K562 (cell line): Measurements from ENCODE around the gene SERPINE1. TPM values are rescaled to one million over a fixed set of nuclear protein-coding genes. Genes with fewer than 3 reads are reported as not detected.

Experiments
- AFF4 ChIP-seq: sonication (generic); formaldehyde crosslinking; IDR thresholded peaks from 2 replicates; pipeline ENCODE4 v1.8.0; 2023; ENCODE audit warnings: mild to moderate bottlenecking, missing genetic modification reagents
- BRD9 ChIP-seq: fragments of 450-650 bp; IDR thresholded peaks from 2 replicates; pipeline ENCODE4 v1.6.1; 2018; ENCODE audit warnings: low read depth; ENCODE audit not compliant: partially characterized antibody
- CHD1 ChIP-seq: fragments of 200-600 bp; sonication (generic); IDR thresholded peaks from one replicate; pipeline ENCODE4 v1.6.1; 2012; ENCODE audit warnings: mild to moderate bottlenecking, moderate library complexity, low read length, inconsistent platforms
- CHD2 ChIP-seq: IDR thresholded peaks from 2 replicates; pipeline ENCODE4 v1.6.1; 2011; ENCODE audit warnings: low read depth, low read length
- FOXA1 ChIP-seq: fragments of 450-650 bp; IDR thresholded peaks from 2 replicates; pipeline ENCODE4 v1.6.1; 2016; ENCODE audit warnings: mild to moderate bottlenecking, borderline replicate concordance
- HCFC1 ChIP-seq: IDR thresholded peaks from 2 replicates; pipeline ENCODE4 v1.6.1; 2012; ENCODE audit warnings: low read depth, low read length, improper control_type of control experiment
- HDAC2 ChIP-seq: fragments of 450-650 bp; IDR thresholded peaks from 2 replicates; pipeline ENCODE4 v1.6.1; 2016; ENCODE audit warnings: mild to moderate bottlenecking
- HNRNPLL ChIP-seq: fragments of 200-400 bp; formaldehyde crosslinking; IDR thresholded peaks from 2 replicates; pipeline ENCODE4 v1.6.1; 2017; ENCODE audit warnings: low read length, low read depth, mild to moderate bottlenecking; ENCODE audit not compliant: poor library complexity, severe bottlenecking
- HOMEZ ChIP-seq: fragments of 250-450 bp; sonication (Bioruptor Pico); IDR thresholded peaks from 2 replicates; pipeline ENCODE4 v1.4.0; 2020; ENCODE audit warnings: mild to moderate bottlenecking, moderate library complexity
- POLR3A ChIP-seq: IDR thresholded peaks from 2 replicates; pipeline ENCODE4 v1.6.1; 2011; ENCODE audit warnings: borderline replicate concordance, mild to moderate bottlenecking, moderate library complexity; ENCODE audit not compliant: insufficient read length, insufficient read depth; ENCODE audit errors: extremely low read depth
- THAP12 ChIP-seq: fragments of 250-450 bp; sonication (Bioruptor Pico); IDR thresholded peaks from 2 replicates; pipeline ENCODE4 v1.9.0; 2021; ENCODE audit warnings: mild to moderate bottlenecking, inconsistent platforms
- ZC3H11A ChIP-seq: IDR thresholded peaks from 2 replicates; pipeline ENCODE4 v1.6.1; 2012; ENCODE audit warnings: low read depth, low read length, improper control_type of control experiment
- ZNF766 ChIP-seq: fragments of 200-800 bp; sonication (Bioruptor generic); conservative IDR thresholded peaks from 2 replicates; pipeline ENCODE4 v1.6.1; 2016; ENCODE audit warnings: missing genetic modification characterization, missing compliant biosample characterization
- polyA plus RNA-seq, 8 experiments: library from polyadenylated mRNA; depleted of rRNA in 4 of 8; stranded (reverse) in 5 of 8; unstranded in 3 of 8; fragments of >200 nt; fragmentation: Nextera tagmentation in 2 of 8; fragmentation: Illumina TruSeq in 1 of 8; extraction: Ambion mirVana in 2 of 8; extraction: Trizol in 1 of 8; gene quantifications; 2 replicates each; pipeline versions ENCODE4 v1.2.1 to v1.2.3, GENCODE V29; 2011 to 2014; ENCODE audit warnings: inconsistent platforms in 1 of 8, missing spikeins in 1 of 8
- total RNA-seq, 7 experiments: library from RNA; depleted of rRNA in 6 of 7; stranded (reverse); fragments of >200 nt in 6 of 7; fragmentation: Illumina TruSeq in 2 of 7; extraction: Trizol in 2 of 7; gene quantifications; 2 replicates each; pipeline versions ENCODE4 v1.2.1 to v1.2.3, GENCODE V29; 2011 to 2021; ENCODE audit warnings: low replicate concordance in 1 of 7
- TF ChIP-seq, protein P1 (sequence below): fragments of 250-450 bp; sonication (Bioruptor Pico); IDR thresholded peaks from 2 replicates; pipeline ENCODE4 v1.4.0; 2020; ENCODE audit warnings: mild to moderate bottlenecking
- TF ChIP-seq, protein P2 (sequence below): fragments of 450-650 bp; IDR thresholded peaks from 2 replicates; pipeline ENCODE4 v1.6.1; 2016; ENCODE audit warnings: missing biosample characterization, missing genetic modification characterization

The SERPINE1 gene
- total and polyA plus RNA-seq, 9 of the 15 experiments (the other 6 are each of a cell fraction or from before 2014, with no cell fraction given) = 0.22 to 4.8 (median 0.91) TPM

DNA sequence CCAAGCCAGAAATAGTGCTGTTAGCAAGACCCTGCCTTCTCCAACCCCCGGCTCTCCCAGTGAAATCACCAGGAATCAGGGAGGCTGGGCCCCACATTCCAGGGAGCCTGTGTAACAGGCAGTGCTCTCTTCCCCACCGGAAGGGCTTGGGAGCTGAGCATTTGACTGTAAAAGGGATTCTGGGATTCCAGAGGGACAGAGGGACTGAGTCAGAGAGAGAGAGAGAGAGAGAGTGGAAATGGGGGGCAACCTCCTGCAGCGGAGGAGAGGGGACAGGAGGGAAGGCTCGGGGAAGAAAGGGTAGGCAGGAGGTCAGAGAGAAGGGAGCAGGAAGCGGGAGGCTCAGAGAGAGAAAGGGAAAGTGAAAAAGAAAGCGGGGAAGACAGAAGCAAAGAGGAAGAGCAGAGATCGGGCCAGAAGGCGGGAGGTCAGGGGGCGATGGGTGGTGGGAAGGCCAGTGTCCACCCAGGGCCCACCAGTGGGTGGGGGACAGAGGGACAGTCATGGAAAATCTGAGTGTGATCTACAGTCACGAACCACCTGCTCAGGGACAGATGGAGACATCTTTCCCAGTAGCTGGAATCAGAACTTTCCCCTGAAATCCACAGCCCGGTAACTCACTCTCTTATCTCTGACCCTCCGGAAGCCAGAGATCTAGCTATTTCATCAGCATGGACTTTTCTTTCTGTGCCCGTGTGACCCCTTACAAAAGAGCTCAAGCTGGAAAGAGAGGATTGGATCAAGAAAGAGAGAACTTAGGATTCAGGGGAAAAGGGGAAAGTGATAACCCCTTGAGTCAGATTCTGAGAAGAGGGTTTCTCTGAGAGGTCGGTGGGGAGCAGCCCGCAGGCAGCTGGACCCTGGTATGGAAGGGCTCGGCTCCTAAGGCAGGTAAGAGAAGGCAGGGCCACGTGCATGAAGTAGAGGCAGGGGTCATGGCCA is 4.6 kb upstream of the SERPINE1 start (continued):
- no peak for TF ChIP-seq HOMEZ (CRISPR knock-in tag)
- TF ChIP-seq THAP12 (CRISPR knock-in tag) = no peak
- no peak for TF ChIP-seq CHD2
- TF ChIP-seq, protein P1, sequence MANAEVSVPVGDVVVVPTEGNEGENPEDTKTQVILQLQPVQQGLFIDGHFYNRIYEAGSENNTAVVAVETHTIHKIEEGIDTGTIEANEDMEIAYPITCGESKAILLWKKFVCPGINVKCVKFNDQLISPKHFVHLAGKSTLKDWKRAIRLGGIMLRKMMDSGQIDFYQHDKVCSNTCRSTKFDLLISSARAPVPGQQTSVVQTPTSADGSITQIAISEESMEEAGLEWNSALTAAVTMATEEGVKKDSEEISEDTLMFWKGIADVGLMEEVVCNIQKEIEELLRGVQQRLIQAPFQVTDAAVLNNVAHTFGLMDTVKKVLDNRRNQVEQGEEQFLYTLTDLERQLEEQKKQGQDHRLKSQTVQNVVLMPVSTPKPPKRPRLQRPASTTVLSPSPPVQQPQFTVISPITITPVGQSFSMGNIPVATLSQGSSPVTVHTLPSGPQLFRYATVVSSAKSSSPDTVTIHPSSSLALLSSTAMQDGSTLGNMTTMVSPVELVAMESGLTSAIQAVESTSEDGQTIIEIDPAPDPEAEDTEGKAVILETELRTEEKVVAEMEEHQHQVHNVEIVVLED (CRISPR knock-in tag) = no peak
- TF ChIP-seq BRD9 = no peak
- TF ChIP-seq POLR3A = no peak
- no peak for TF ChIP-seq FOXA1
- TF ChIP-seq AFF4 (CRISPR knock-in tag) = no peak
- no peak for TF ChIP-seq ZC3H11A
- TF ChIP-seq HDAC2 = 0 out of 2 replicates have a peak, but pooled peaks have one; percentile 53
- TF ChIP-seq CHD1 = no peak
- TF ChIP-seq HCFC1 = no peak
- peak; percentile 19; the same call in 1 of the 2 replicates for TF ChIP-seq ZNF766 (CRISPR knock-in tag)
- TF ChIP-seq HNRNPLL = no peak
- TF ChIP-seq, protein P2, sequence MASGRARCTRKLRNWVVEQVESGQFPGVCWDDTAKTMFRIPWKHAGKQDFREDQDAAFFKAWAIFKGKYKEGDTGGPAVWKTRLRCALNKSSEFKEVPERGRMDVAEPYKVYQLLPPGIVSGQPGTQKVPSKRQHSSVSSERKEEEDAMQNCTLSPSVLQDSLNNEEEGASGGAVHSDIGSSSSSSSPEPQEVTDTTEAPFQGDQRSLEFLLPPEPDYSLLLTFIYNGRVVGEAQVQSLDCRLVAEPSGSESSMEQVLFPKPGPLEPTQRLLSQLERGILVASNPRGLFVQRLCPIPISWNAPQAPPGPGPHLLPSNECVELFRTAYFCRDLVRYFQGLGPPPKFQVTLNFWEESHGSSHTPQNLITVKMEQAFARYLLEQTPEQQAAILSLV = no peak
